ENCODE data around the gene COL24A1. TPM values are rescaled to one million over a fixed set of nuclear protein-coding genes. Genes with fewer than 3 reads are reported as not detected.

Gene COL24A1
- total RNA-seq, 1 experiment from 2014 or later = not detected

DNA sequence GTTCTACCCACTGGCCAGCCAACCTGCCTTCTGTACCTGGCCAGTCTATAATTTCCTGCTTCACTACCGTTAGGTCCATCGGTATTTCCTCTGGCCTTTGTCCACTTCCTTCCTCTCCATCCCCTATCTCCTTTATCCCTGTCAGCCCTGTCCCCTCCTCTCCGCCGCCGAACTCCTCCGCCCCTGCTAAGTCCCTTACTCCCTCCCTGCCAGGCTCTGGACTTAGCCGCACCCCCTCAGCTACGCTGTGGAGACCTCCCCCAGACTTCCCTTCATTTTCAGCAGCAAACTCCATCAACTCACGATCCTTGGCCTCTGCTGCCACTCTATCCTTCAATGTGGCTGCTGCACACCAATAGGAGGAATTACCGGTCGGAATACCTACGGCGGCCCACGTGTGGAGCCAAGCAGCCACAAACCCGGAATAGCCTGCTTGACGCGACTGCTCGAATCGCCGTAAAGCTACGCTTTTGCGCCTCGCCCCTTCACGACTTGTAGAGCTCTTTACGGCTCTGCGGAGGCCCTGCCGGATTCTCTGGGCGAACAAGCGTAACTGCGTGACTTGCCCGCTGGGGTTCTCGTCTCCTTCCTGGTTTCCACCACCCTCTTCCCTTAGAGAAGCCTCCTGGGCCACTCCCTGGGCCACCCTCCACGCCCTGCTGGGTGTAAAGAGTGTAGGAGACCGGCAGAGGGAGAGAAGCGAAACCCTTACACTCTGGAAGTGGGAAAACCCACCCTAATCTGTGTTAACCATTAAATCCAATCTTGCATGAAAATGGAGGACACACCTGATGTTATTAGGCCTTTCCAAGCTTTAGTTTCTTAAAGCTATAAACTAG is 448.4 kb downstream of the COL24A1 start, which contains the start of gene ZNHIT6:
ZNHIT6 (minus strand) TSS at position 444 of the 839 bp plus-strand sequence; CDS start at position 295, 149 bp downstream.
- no TSS peak for BruUV-seq (replicated peaks)
- H3K4me1 ChIP-seq (ENCODE audit: control insufficient read depth in 1 of 2, insufficient read depth in 2 of 2, low read length in 2 of 2) = peaks cover 13 to 19% of the 10 kb centered on the region in 2 experiments; a peak in 3 of 4 replicates
- RAD21 ChIA-PET (ENCODE audit: low non-redundant PET in 1 of 2, low total read pairs in 2 of 2, uncharacterized antibody in 2 of 2, unreplicated experiment in 2 of 2) = no interaction called here
- TF ChIP-seq SRF (IDR thresholded peaks at IDR 0.05; ENCODE audit: low read depth) (no peak), SP1 (IDR thresholded peaks at IDR 0.05; ENCODE audit: low read depth) (peak; percentile 54), POLR2A (IDR thresholded peaks at IDR 0.05; ENCODE audit: borderline replicate concordance, extremely low read depth, insufficient read depth, insufficient read length) (peak; percentile 73), ELF1 (IDR thresholded peaks at IDR 0.05; ENCODE audit: borderline replicate concordance, low read depth) (peak; percentile 91), POLR2AphosphoS5 (IDR thresholded peaks at IDR 0.05; ENCODE audit: low read depth, low read length) (peak; percentile 93), SIN3A (IDR thresholded peaks at IDR 0.05; ENCODE audit: low read depth) (peak; percentile 96), TCF7L2 (IDR thresholded peaks at IDR 0.05; ENCODE audit: borderline replicate concordance, extremely low read depth, insufficient read depth, insufficient read length) (no peak), CEBPB (IDR thresholded peaks at IDR 0.05; ENCODE audit: low read depth) (no peak), CBX3 (IDR thresholded peaks at IDR 0.05; ENCODE audit: low read depth) (peak; percentile 88; the same call in 1 of the 2 replicates), EZH2phosphoT487 (IDR thresholded peaks at IDR 0.05; ENCODE audit: borderline replicate concordance) (no peak), RAD21 (IDR thresholded peaks at IDR 0.05; ENCODE audit: low read depth) (no peak; the same call in 1 of the 2 replicates), EZH2 (IDR thresholded peaks at IDR 0.05) (no peak), ZNF274 (IDR thresholded peaks at IDR 0.05; ENCODE audit: low read depth, low read length) (no peak), EGR1 (IDR thresholded peaks at IDR 0.05; ENCODE audit: low read depth) (no peak; the same call in 1 of the 2 replicates), FOSL1 (IDR thresholded peaks at IDR 0.05; ENCODE audit: low read depth) (no peak), ZFX (IDR thresholded peaks at IDR 0.05) (peak; percentile 50; the same call in 1 of the 2 replicates), CTCF (IDR thresholded peaks at IDR 0.05 in 2 of 3, conservative IDR thresholded peaks at IDR 0.05 in 1 of 3; ENCODE audit: borderline replicate concordance in 1 of 3, insufficient read depth in 1 of 3, low read depth in 2 of 3, low read length in 2 of 3) (peak in 2 of 3 experiments; percentile 48 to 51; a peak in 4 of 6 replicates), MAX (IDR thresholded peaks at IDR 0.05) (peak; percentile 98)
- TF ChIP-seq, protein P1, sequence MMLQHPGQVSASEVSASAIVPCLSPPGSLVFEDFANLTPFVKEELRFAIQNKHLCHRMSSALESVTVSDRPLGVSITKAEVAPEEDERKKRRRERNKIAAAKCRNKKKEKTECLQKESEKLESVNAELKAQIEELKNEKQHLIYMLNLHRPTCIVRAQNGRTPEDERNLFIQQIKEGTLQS (IDR thresholded peaks at IDR 0.05) = no peak
- TF ChIP-seq, protein P2, sequence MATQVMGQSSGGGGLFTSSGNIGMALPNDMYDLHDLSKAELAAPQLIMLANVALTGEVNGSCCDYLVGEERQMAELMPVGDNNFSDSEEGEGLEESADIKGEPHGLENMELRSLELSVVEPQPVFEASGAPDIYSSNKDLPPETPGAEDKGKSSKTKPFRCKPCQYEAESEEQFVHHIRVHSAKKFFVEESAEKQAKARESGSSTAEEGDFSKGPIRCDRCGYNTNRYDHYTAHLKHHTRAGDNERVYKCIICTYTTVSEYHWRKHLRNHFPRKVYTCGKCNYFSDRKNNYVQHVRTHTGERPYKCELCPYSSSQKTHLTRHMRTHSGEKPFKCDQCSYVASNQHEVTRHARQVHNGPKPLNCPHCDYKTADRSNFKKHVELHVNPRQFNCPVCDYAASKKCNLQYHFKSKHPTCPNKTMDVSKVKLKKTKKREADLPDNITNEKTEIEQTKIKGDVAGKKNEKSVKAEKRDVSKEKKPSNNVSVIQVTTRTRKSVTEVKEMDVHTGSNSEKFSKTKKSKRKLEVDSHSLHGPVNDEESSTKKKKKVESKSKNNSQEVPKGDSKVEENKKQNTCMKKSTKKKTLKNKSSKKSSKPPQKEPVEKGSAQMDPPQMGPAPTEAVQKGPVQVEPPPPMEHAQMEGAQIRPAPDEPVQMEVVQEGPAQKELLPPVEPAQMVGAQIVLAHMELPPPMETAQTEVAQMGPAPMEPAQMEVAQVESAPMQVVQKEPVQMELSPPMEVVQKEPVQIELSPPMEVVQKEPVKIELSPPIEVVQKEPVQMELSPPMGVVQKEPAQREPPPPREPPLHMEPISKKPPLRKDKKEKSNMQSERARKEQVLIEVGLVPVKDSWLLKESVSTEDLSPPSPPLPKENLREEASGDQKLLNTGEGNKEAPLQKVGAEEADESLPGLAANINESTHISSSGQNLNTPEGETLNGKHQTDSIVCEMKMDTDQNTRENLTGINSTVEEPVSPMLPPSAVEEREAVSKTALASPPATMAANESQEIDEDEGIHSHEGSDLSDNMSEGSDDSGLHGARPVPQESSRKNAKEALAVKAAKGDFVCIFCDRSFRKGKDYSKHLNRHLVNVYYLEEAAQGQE (IDR thresholded peaks at IDR 0.05; ENCODE audit: low read depth) = no peak

More for the DNA sequence above, 448.4 kb downstream of the COL24A1 start, which contains the start of gene ZNHIT6:
- POLR2A ChIA-PET = interaction anchor here (0.6 to 1.1 kb wide), 9 partner anchors 8 to 142 kb away, joined by 3 to 5 read pairs (median 3); partner anchors contain the start of gene CCN1
- Histone ChIP-seq H3K4me2 (ENCODE audit: low read length) (peak within 1 kb of the TSS; percentile 91), H3K79me2 (ENCODE audit: insufficient read depth, low read length) (peaks cover 50% of the 10 kb centered on the region), H3K36me3 (ENCODE audit: control insufficient read depth in 1 of 2, insufficient read depth in 2 of 2, low read length in 2 of 2) (peaks cover 2 to 17% of the 10 kb centered on the region in 2 experiments), H3K4me3 (replicated peaks in 1 of 2; ENCODE audit: low read depth in 1 of 2, low read length in 2 of 2) (peak within 1 kb of the TSS; percentile 93 to 97), H4K20me1 (ENCODE audit: insufficient read depth) (no peaks in the 10 kb centered on the region), H3K27ac (ENCODE audit: low read depth, low read length) (peak within 1 kb of the TSS; percentile 73), H3K9me2 (ENCODE audit: insufficient read depth) (no peaks in the 10 kb centered on the region), H3K27me3 (ENCODE audit: insufficient read depth, low read length) (no peaks in the 10 kb centered on the region), H3K9ac (ENCODE audit: low read length) (peak within 1 kb of the TSS; percentile 80), H3K9me3 (ENCODE audit: control insufficient read depth in 1 of 2, insufficient read depth in 1 of 2, low read depth in 1 of 2, low read length in 2 of 2) (no peaks in the 10 kb centered on the region), H2AFZ (ENCODE audit: low read depth, low read length, poor library complexity, severe bottlenecking) (peak within 1 kb of the TSS; percentile 50)
- ATAC-seq (peak; percentile 96), DNase-seq (ENCODE audit: low read depth, low spot score) (peak; percentile 97)
- intact Hi-C loops (cut with micrococcal nuclease) = loop anchor here (5.0 kb wide), 1 partner anchor 401 kb away; no protein-coding TSS in a partner anchor
- CTCF ChIA-PET = interaction anchor here (0.6 to 1.6 kb wide), 11 partner anchors 10 to 400 kb away, joined by 3 to 14 read pairs (median 4); no protein-coding TSS in a partner anchor

Data from HCT116 (cell line).